Thyroid gland (tissue), 4 donors: ENCODE data around the gene NRP2. TPM values are rescaled to one million over a fixed set of nuclear protein-coding genes. Genes with fewer than 3 reads are reported as not detected.

ENCODE experiments used
- DNase-seq, 2 donors: peaks; one replicate each; pipeline ENCODE4 v3.0.0-alpha.2; 2019
- H3K27ac ChIP-seq, 3 donors: fragments of 200-600 bp; sonication (generic); 1 replicate in 2 of 3; 2 replicates in 1 of 3; pipeline ENCODE4 v1.5.1; 2016 to 2019; ENCODE audit warnings: mild to moderate bottlenecking in 1 of 3, moderate library complexity in 1 of 3
- H3K27me3 ChIP-seq: fragments of 200-600 bp; sonication (generic); one replicate; pipeline ENCODE4 v1.5.1; 2019
- H3K36me3 ChIP-seq, 2 donors: fragments of 200-600 bp; sonication (generic); one replicate each; pipeline ENCODE4 v1.5.1; 2016 to 2019
- H3K4me1 ChIP-seq, 2 donors: fragments of 200-600 bp; sonication (generic); one replicate each; pipeline ENCODE4 v1.5.1; 2017 to 2019
- H3K4me3 ChIP-seq, 3 donors: fragments of 200-600 bp; sonication (generic); replicated peaks in 1 of 3; 1 replicate in 2 of 3; 2 replicates in 1 of 3; pipeline ENCODE4 v1.5.1; 2016; ENCODE audit warnings: mild to moderate bottlenecking in 1 of 3
- H3K9me3 ChIP-seq: fragments of 200-600 bp; sonication (generic); one replicate; pipeline ENCODE4 v1.5.1; 2017
- CTCF ChIP-seq, 6 experiments: fragments of 200-600 bp in 3 of 6; fragments of 450-650 bp in 3 of 6; sonication (generic) in 3 of 6; IDR thresholded peaks; one replicate each; pipeline ENCODE4 v1.5.1; 2016 to 2019; ENCODE audit warnings: antibody characterized with exemption in 6 of 6, mild to moderate bottlenecking in 2 of 6, inconsistent platforms in 1 of 6, moderate library complexity in 1 of 6
- POLR2A ChIP-seq, 2 donors: fragments of 450-650 bp; IDR thresholded peaks; one replicate each; pipeline ENCODE4 v1.6.1; 2017; ENCODE audit warnings: antibody characterized with exemption in 2 of 2, mild to moderate bottlenecking in 2 of 2, moderate library complexity in 1 of 2
- WGBS, 2 donors: methylation state at CpG; one replicate each; pipeline ENCODE4 v1.1.5; 2017; 5-methylcytosine and 5-hydroxymethylcytosine counted together
- intact Hi-C: fragments of 100-400 bp; cut with DNase I; formaldehyde crosslinking; loops from one replicate; pipeline ENCODE4 v1.15.1; 2023
- total RNA-seq, 4 donors: library from RNA; depleted of rRNA; stranded (reverse); fragments of >200 nt; gene quantifications; one replicate each; pipeline ENCODE4 v1.2.3, GENCODE V29; 2016

NRP2 gene
- total RNA-seq, 4 donors from 2014 or later: 29.3 to 62.5 (median 41.6) TPM

- H3K4me1 ChIP-seq: no peaks in the 10 kb centered on the region
- H3K4me3 ChIP-seq: no peak overlapping the region
- 76 to 85% methylated on average over 2 of the region's 2 CpGs for WGBS, 2 donors
- DNase-seq: no peak
- intact Hi-C loops: no loop called here
- TF ChIP-seq CTCF (IDR thresholded peaks at IDR 0.05) (no peak), POLR2A (IDR thresholded peaks at IDR 0.05) (no peak)
- no peaks in the 10 kb centered on the region for H3K9me3 ChIP-seq
- H3K27me3 ChIP-seq: no peaks in the 10 kb centered on the region
- no peaks in the 10 kb centered on the region for H3K36me3 ChIP-seq
- no peak overlapping the region for H3K27ac ChIP-seq
Measured at GRCh38 chr2:205658068-205658467, 24.2 kb upstream of the NRP2 start.

GRCh38 chr2:205658572-205658971 is 23.7 kb upstream of the NRP2 start:
- Histone ChIP-seq H3K27me3 (no peaks in the 10 kb centered on the region), H3K27ac (no peak overlapping the region), H3K4me3 (no peak overlapping the region), H3K36me3 (no peaks in the 10 kb centered on the region), H3K4me1 (no peaks in the 10 kb centered on the region), H3K9me3 (no peaks in the 10 kb centered on the region)
- DNase-seq: no peak
- 97% methylated on average over 2 of the region's 2 CpGs for WGBS, 2 donors
- intact Hi-C loops: no loop called here
- TF ChIP-seq POLR2A (IDR thresholded peaks at IDR 0.05): no peak
- TF ChIP-seq CTCF (IDR thresholded peaks at IDR 0.05): no peak

- Histone ChIP-seq H3K27me3 (no peaks in the 10 kb centered on the region), H3K4me3 (no peak overlapping the region), H3K9me3 (no peaks in the 10 kb centered on the region), H3K27ac (no peak overlapping the region), H3K4me1 (no peaks in the 10 kb centered on the region), H3K36me3 (no peaks in the 10 kb centered on the region)
- 80 to 87% methylated on average over 7 to 8 of the region's 8 CpGs for WGBS, 2 donors
- no peak for DNase-seq
- no peak for TF ChIP-seq CTCF (IDR thresholded peaks at IDR 0.05)
- no peak for TF ChIP-seq POLR2A (IDR thresholded peaks at IDR 0.05)
- intact Hi-C loops: no loop called here
Measured at GRCh38 chr2:205659922-205660321, 22.4 kb upstream of the NRP2 start.

- no peak for DNase-seq
- Histone ChIP-seq H3K4me3 (no peak overlapping the region), H3K27ac (no peak overlapping the region), H3K4me1 (no peaks in the 10 kb centered on the region), H3K9me3 (no peaks in the 10 kb centered on the region), H3K36me3 (no peaks in the 10 kb centered on the region), H3K27me3 (no peaks in the 10 kb centered on the region)
- TF ChIP-seq CTCF (IDR thresholded peaks at IDR 0.05) (no peak), POLR2A (IDR thresholded peaks at IDR 0.05) (no peak)
- intact Hi-C loops: no loop called here
- WGBS, 2 donors: 60 to 72% methylated on average over 8 of the region's 8 CpGs
Measured at GRCh38 chr2:205660521-205661124, 21.7 kb upstream of the NRP2 start.

- WGBS, 2 donors: 84 to 92% methylated on average over 5 of the region's 5 CpGs
- Histone ChIP-seq H3K36me3 (no peaks in the 10 kb centered on the region), H3K9me3 (no peaks in the 10 kb centered on the region), H3K4me1 (no peaks in the 10 kb centered on the region), H3K27ac (no peak overlapping the region), H3K27me3 (no peaks in the 10 kb centered on the region), H3K4me3 (no peak overlapping the region)
- intact Hi-C loops: no loop called here
- TF ChIP-seq POLR2A (IDR thresholded peaks at IDR 0.05): no peak
- TF ChIP-seq CTCF (IDR thresholded peaks at IDR 0.05): no peak
- no peak for DNase-seq
Measured at GRCh38 chr2:205661281-205661680, 21.0 kb upstream of the NRP2 start.
